ENCODE data around the gene FAM107B. TPM values are rescaled to one million over a fixed set of nuclear protein-coding genes. Genes with fewer than 3 reads are reported as not detected.

FAM107B gene
- total RNA-seq, 1 experiment from 2014 or later: 41.3 TPM

- CTCF ChIA-PET: interaction anchor here (0.7 to 1.8 kb wide), 3 partner anchors 25 to 409 kb away, joined by 3 to 7 read pairs (median 4); no protein-coding TSS in a partner anchor
Measured at GRCh38 chr10:14564268-14564744, 210.4 kb downstream of the FAM107B start.

DNA sequence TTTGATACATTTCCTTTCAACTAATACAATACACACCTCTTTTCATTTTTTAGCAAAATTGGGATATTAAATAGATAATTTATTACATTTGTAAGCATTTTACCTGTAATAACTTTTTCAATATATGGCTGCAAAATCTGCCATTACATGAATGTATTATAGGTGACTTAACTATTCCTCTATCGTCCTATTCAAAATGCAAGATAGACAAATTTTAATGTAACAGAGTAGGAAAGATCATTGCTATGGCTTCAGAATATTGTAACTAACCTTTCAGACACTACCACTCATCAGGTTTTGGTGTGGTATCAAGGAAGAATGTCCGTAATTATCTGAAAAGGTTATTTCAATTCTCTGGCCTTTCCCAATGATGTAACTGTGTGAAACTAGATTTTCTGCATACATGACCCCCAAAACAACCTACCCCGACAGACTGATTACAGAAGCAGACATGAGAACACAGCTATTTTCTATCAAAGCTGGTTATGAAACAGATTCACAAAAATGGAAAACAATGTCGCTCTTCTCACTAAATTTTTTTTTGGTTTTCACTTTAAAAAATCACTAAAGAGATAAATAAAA is 211.2 kb downstream of the FAM107B start:
- Mint-ChIP-seq H3K27ac (ENCODE audit: low read depth, unreplicated experiment) (no peak overlapping the region), H3K27me3 (ENCODE audit: insufficient read depth, unreplicated experiment) (no peaks in the 10 kb centered on the region), H3K9me3 (ENCODE audit: unreplicated experiment) (peaks cover 7% of the 10 kb centered on the region), H3K4me3 (ENCODE audit: unreplicated experiment) (no peak overlapping the region), H3K4me1 (ENCODE audit: insufficient read depth, unreplicated experiment) (peaks cover 9% of the 10 kb centered on the region), H3K36me3 (ENCODE audit: insufficient read depth, unreplicated experiment) (no peaks in the 10 kb centered on the region)
- no peak for DNase-seq (ENCODE audit: unreplicated experiment)
- CTCF ChIA-PET: interaction anchor here (0.7 to 1.8 kb wide), 3 partner anchors 24 to 408 kb away, joined by 3 to 7 read pairs (median 4); no protein-coding TSS in a partner anchor
- TF ChIP-seq, protein P1, sequence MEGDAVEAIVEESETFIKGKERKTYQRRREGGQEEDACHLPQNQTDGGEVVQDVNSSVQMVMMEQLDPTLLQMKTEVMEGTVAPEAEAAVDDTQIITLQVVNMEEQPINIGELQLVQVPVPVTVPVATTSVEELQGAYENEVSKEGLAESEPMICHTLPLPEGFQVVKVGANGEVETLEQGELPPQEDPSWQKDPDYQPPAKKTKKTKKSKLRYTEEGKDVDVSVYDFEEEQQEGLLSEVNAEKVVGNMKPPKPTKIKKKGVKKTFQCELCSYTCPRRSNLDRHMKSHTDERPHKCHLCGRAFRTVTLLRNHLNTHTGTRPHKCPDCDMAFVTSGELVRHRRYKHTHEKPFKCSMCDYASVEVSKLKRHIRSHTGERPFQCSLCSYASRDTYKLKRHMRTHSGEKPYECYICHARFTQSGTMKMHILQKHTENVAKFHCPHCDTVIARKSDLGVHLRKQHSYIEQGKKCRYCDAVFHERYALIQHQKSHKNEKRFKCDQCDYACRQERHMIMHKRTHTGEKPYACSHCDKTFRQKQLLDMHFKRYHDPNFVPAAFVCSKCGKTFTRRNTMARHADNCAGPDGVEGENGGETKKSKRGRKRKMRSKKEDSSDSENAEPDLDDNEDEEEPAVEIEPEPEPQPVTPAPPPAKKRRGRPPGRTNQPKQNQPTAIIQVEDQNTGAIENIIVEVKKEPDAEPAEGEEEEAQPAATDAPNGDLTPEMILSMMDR (IDR thresholded peaks at IDR 0.05; ENCODE audit: unreplicated experiment): no peak
- BruUV-seq (replicated peaks): no TSS peak
- POLR2A ChIA-PET: interaction anchor here (0.6 to 1.0 kb wide), 2 partner anchors 10 to 17 kb away, joined by 3 to 6 read pairs; no protein-coding TSS in a partner anchor
- intact Hi-C loops (cut with micrococcal nuclease): no loop called here

More at GRCh38 chr10:14564268-14564744, 210.4 kb downstream of the FAM107B start:
- TF ChIP-seq, protein P1 (IDR thresholded peaks at IDR 0.05; ENCODE audit: unreplicated experiment): no peak
- Mint-ChIP-seq H3K4me1 (ENCODE audit: insufficient read depth, unreplicated experiment) (peaks cover 9% of the 10 kb centered on the region), H3K27me3 (ENCODE audit: insufficient read depth, unreplicated experiment) (no peaks in the 10 kb centered on the region), H3K9me3 (ENCODE audit: unreplicated experiment) (peaks cover 7% of the 10 kb centered on the region), H3K27ac (ENCODE audit: low read depth, unreplicated experiment) (no peak overlapping the region), H3K4me3 (ENCODE audit: unreplicated experiment) (no peak overlapping the region), H3K36me3 (ENCODE audit: insufficient read depth, unreplicated experiment) (no peaks in the 10 kb centered on the region)
- no peak for DNase-seq (ENCODE audit: unreplicated experiment)
- no TSS peak for BruUV-seq (replicated peaks)
- intact Hi-C loops (cut with micrococcal nuclease): no loop called here
- POLR2A ChIA-PET: no interaction called here

GRCh38 chr10:14563076-14563336 is 211.7 kb downstream of the FAM107B start:
- ChIA-PET CTCF (interaction anchor here (1.2 kb wide), 1 partner anchor 10 kb away, joined by 4 read pairs; no protein-coding TSS in a partner anchor), POLR2A (interaction anchor here (0.6 to 1.0 kb wide), 3 partner anchors 9 to 17 kb away, joined by 3 to 6 read pairs (median 3); no protein-coding TSS in a partner anchor)
- peaks cover 7% of the 10 kb centered on the region for H3K9me3 Mint-ChIP-seq (ENCODE audit: unreplicated experiment)
- no peaks in the 10 kb centered on the region for H3K36me3 Mint-ChIP-seq (ENCODE audit: insufficient read depth, unreplicated experiment)
- BruUV-seq (replicated peaks): no TSS peak
- H3K27me3 Mint-ChIP-seq (ENCODE audit: insufficient read depth, unreplicated experiment): no peaks in the 10 kb centered on the region
- TF ChIP-seq, protein P1 (IDR thresholded peaks at IDR 0.05; ENCODE audit: unreplicated experiment): no peak
- H3K27ac Mint-ChIP-seq (ENCODE audit: low read depth, unreplicated experiment): no peak overlapping the region
- H3K4me3 Mint-ChIP-seq (ENCODE audit: unreplicated experiment): no peak overlapping the region
- intact Hi-C loops (cut with micrococcal nuclease): no loop called here
- no peak for DNase-seq (ENCODE audit: unreplicated experiment)
- peaks cover 9% of the 10 kb centered on the region for H3K4me1 Mint-ChIP-seq (ENCODE audit: insufficient read depth, unreplicated experiment)

DNA sequence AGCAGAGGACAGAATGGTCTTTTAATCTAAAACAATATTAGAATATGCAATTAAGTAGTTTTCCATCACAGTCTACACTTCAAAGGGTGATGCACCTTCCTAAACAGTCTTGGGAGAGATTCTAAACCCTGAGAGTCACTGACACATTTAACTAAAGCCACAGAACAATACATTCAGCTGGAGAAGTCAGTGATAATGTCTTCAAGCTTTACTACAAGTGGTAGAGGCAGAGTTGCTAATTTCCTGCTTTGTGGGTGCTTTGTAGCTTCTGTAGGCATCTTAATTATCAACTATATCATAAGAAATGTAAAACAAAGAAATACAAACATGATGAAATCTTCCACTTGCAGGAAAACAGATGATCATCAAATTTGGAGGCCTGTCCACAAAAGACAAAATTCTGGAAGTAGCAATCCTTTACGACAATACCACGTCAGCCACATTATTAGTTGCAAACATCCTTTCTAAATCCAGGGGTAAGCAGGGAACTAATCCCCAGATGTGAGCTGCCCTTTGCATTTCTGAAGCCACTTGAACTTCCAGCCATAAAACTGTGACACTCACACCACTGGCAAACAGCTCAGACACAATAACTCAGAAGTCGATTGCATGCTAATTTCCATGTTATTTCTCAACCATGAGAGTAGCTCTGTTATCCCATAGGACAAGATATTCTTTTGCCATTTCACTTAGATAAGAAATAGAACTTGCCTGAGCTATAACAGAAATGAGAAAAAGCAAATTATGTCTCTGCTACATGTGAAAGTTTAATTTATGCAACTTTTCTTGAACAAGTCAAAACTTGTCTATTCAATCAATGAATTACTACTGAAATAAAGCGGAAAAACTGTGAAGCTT is 212.2 kb downstream of the FAM107B start:
- Mint-ChIP-seq H3K4me1 (ENCODE audit: insufficient read depth, unreplicated experiment) (peaks cover 9% of the 10 kb centered on the region), H3K36me3 (ENCODE audit: insufficient read depth, unreplicated experiment) (no peaks in the 10 kb centered on the region)
- intact Hi-C loops (cut with micrococcal nuclease): no loop called here

More for the DNA sequence above, 212.2 kb downstream of the FAM107B start:
- Mint-ChIP-seq H3K4me3 (ENCODE audit: unreplicated experiment) (no peak overlapping the region), H3K27ac (ENCODE audit: low read depth, unreplicated experiment) (no peak overlapping the region), H3K9me3 (ENCODE audit: unreplicated experiment) (peaks cover 7% of the 10 kb centered on the region), H3K27me3 (ENCODE audit: insufficient read depth, unreplicated experiment) (no peaks in the 10 kb centered on the region)
- BruUV-seq (replicated peaks): no TSS peak
- CTCF ChIA-PET: interaction anchor here (0.7 to 1.2 kb wide), 2 partner anchors 9 to 247 kb away, joined by 4 read pairs; no protein-coding TSS in a partner anchor
- no peak for DNase-seq (ENCODE audit: unreplicated experiment)
- POLR2A ChIA-PET: interaction anchor here (0.6 to 1.0 kb wide), 3 partner anchors 9 to 16 kb away, joined by 3 to 6 read pairs (median 3); no protein-coding TSS in a partner anchor
- TF ChIP-seq, protein P1 (IDR thresholded peaks at IDR 0.05; ENCODE audit: unreplicated experiment): no peak
